Uterus (tissue), 2 donors: ENCODE results near the gene HAVCR1.

ENCODE experiments used
- POLR2A ChIP-seq, 2 donors: fragments of 450-650 bp; IDR thresholded peaks; one replicate each; pipeline ENCODE4 v1.6.1; 2016; ENCODE audit warnings: antibody characterized with exemption in 2 of 2, mild to moderate bottlenecking in 1 of 2, moderate library complexity in 1 of 2
- TF ChIP-seq, protein P1 (sequence below), 4 experiments: fragments of 200-600 bp in 2 of 4; fragments of 450-650 bp in 2 of 4; sonication (generic) in 2 of 4; IDR thresholded peaks; one replicate each; pipeline ENCODE4 v1.5.1; 2016 to 2019; ENCODE audit warnings: antibody characterized with exemption in 4 of 4, mild to moderate bottlenecking in 2 of 4, moderate library complexity in 1 of 4

GRCh38 chr5:157050050-157050449 is 8.9 kb downstream of the HAVCR1 start:
- TF ChIP-seq, protein P1, sequence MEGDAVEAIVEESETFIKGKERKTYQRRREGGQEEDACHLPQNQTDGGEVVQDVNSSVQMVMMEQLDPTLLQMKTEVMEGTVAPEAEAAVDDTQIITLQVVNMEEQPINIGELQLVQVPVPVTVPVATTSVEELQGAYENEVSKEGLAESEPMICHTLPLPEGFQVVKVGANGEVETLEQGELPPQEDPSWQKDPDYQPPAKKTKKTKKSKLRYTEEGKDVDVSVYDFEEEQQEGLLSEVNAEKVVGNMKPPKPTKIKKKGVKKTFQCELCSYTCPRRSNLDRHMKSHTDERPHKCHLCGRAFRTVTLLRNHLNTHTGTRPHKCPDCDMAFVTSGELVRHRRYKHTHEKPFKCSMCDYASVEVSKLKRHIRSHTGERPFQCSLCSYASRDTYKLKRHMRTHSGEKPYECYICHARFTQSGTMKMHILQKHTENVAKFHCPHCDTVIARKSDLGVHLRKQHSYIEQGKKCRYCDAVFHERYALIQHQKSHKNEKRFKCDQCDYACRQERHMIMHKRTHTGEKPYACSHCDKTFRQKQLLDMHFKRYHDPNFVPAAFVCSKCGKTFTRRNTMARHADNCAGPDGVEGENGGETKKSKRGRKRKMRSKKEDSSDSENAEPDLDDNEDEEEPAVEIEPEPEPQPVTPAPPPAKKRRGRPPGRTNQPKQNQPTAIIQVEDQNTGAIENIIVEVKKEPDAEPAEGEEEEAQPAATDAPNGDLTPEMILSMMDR (IDR thresholded peaks at IDR 0.05), result no peak
- TF ChIP-seq POLR2A (IDR thresholded peaks at IDR 0.05), result no peak
